ENCODE data around the gene USP34.
"Not testable (repeated sequence)": the region's sequence is repeated elsewhere in the genome, so short reads cannot be mapped to it uniquely, and the experiment has no call there.

Gene USP34

GRCh38 chr2:61470965-61471904, at the start of gene USP34:
USP34 (minus strand) TSS chr2:61471087; CDS start chr2:61470692, 395 bp downstream.
- H3K9me3 Mint-ChIP-seq, result no peaks in the 10 kb centered on the region
- H3K27ac Mint-ChIP-seq, result peak within 1 kb of the TSS; percentile 95
- H3K36me3 Mint-ChIP-seq (ENCODE audit: low read depth), result peaks cover 10% of the 10 kb centered on the region
- peak within 1 kb of the TSS; percentile 92 for H3K4me3 Mint-ChIP-seq
- H3K27me3 Mint-ChIP-seq (ENCODE audit: low read depth), result no peaks in the 10 kb centered on the region
- H3K4me1 Mint-ChIP-seq (ENCODE audit: low read depth), result peaks cover 19% of the 10 kb centered on the region

GRCh38 chr2:61520261-61520660, 49.4 kb upstream of the USP34 start:
- H3K4me1 Mint-ChIP-seq (ENCODE audit: low read depth), result peaks cover 15% of the 10 kb centered on the region
- peaks cover 37% of the 10 kb centered on the region for H3K36me3 Mint-ChIP-seq (ENCODE audit: low read depth)
- H3K4me3 Mint-ChIP-seq, result no peak overlapping the region
- no peaks in the 10 kb centered on the region for H3K9me3 Mint-ChIP-seq
- H3K27me3 Mint-ChIP-seq (ENCODE audit: low read depth), result no peaks in the 10 kb centered on the region
- no peak overlapping the region for H3K27ac Mint-ChIP-seq

- H3K27me3 Mint-ChIP-seq (ENCODE audit: low read depth), result no peaks in the 10 kb centered on the region
- H3K36me3 Mint-ChIP-seq (ENCODE audit: low read depth), result peaks cover 36% of the 10 kb centered on the region
- no peaks in the 10 kb centered on the region for H3K9me3 Mint-ChIP-seq
- H3K27ac Mint-ChIP-seq, result no peak overlapping the region
- no peak overlapping the region for H3K4me3 Mint-ChIP-seq
- H3K4me1 Mint-ChIP-seq (ENCODE audit: low read depth), result peaks cover 3% of the 10 kb centered on the region
Measured at GRCh38 chr2:61512768-61513398, 42.0 kb upstream of the USP34 start.

- H3K9me3 Mint-ChIP-seq, result no peaks in the 10 kb centered on the region
- no peak overlapping the region for H3K4me3 Mint-ChIP-seq
- H3K27me3 Mint-ChIP-seq (ENCODE audit: low read depth), result no peaks in the 10 kb centered on the region
- H3K27ac Mint-ChIP-seq, result no peak overlapping the region
- peaks cover 4% of the 10 kb centered on the region for H3K4me1 Mint-ChIP-seq (ENCODE audit: low read depth)
- H3K36me3 Mint-ChIP-seq (ENCODE audit: low read depth), result peaks cover 32% of the 10 kb centered on the region
Measured at GRCh38 chr2:61510674-61511671, 40.1 kb upstream of the USP34 start.

GRCh38 chr2:61504949-61505348, 34.1 kb upstream of the USP34 start:
- no peak overlapping the region for H3K4me3 Mint-ChIP-seq
- H3K27me3 Mint-ChIP-seq (ENCODE audit: low read depth), result no peaks in the 10 kb centered on the region
- no peaks in the 10 kb centered on the region for H3K9me3 Mint-ChIP-seq
- no peak overlapping the region for H3K27ac Mint-ChIP-seq
- H3K4me1 Mint-ChIP-seq (ENCODE audit: low read depth), result peaks cover 6% of the 10 kb centered on the region
- H3K36me3 Mint-ChIP-seq (ENCODE audit: low read depth), result peaks cover 16% of the 10 kb centered on the region

- H3K4me3 Mint-ChIP-seq, result no peak overlapping the region
- H3K36me3 Mint-ChIP-seq (ENCODE audit: low read depth), result peaks cover 33% of the 10 kb centered on the region
Measured at GRCh38 chr2:61499060-61499459, 28.2 kb upstream of the USP34 start.

GRCh38 chr2:61493523-61493942, 22.6 kb upstream of the USP34 start:
- Mint-ChIP-seq H3K27ac (peak overlapping the region; percentile 36), H3K36me3 (ENCODE audit: low read depth) (peaks cover 44% of the 10 kb centered on the region), H3K4me3 (no peak overlapping the region), H3K9me3 (no peaks in the 10 kb centered on the region), H3K4me1 (ENCODE audit: low read depth) (peaks cover 20% of the 10 kb centered on the region), H3K27me3 (ENCODE audit: low read depth) (no peaks in the 10 kb centered on the region)

More at GRCh38 chr2:61499060-61499459, 28.2 kb upstream of the USP34 start:
- H3K9me3 Mint-ChIP-seq, result no peaks in the 10 kb centered on the region
- H3K27me3 Mint-ChIP-seq (ENCODE audit: low read depth), result no peaks in the 10 kb centered on the region
- peaks cover 16% of the 10 kb centered on the region for H3K4me1 Mint-ChIP-seq (ENCODE audit: low read depth)
- H3K27ac Mint-ChIP-seq, result no peak overlapping the region

- H3K27ac Mint-ChIP-seq, result no peak overlapping the region
- H3K9me3 Mint-ChIP-seq, result no peaks in the 10 kb centered on the region
- no peaks in the 10 kb centered on the region for H3K27me3 Mint-ChIP-seq (ENCODE audit: low read depth)
- H3K4me1 Mint-ChIP-seq (ENCODE audit: low read depth), result peaks cover 22% of the 10 kb centered on the region
- H3K36me3 Mint-ChIP-seq (ENCODE audit: low read depth), result peaks cover 47% of the 10 kb centered on the region
- no peak overlapping the region for H3K4me3 Mint-ChIP-seq
Measured at GRCh38 chr2:61492476-61492875, 21.6 kb upstream of the USP34 start.

- no peak overlapping the region for H3K4me3 Mint-ChIP-seq
- peaks cover 12% of the 10 kb centered on the region for H3K4me1 Mint-ChIP-seq (ENCODE audit: low read depth)
- no peak overlapping the region for H3K27ac Mint-ChIP-seq
- H3K9me3 Mint-ChIP-seq, result no peaks in the 10 kb centered on the region
- no peaks in the 10 kb centered on the region for H3K27me3 Mint-ChIP-seq (ENCODE audit: low read depth)
- H3K36me3 Mint-ChIP-seq (ENCODE audit: low read depth), result peaks cover 45% of the 10 kb centered on the region
Measured at GRCh38 chr2:61485281-61485680, 14.4 kb upstream of the USP34 start.

GRCh38 chr2:61478086-61478485, 7.2 kb upstream of the USP34 start:
- no peak overlapping the region for H3K4me3 Mint-ChIP-seq
- no peaks in the 10 kb centered on the region for H3K27me3 Mint-ChIP-seq (ENCODE audit: low read depth)
- H3K9me3 Mint-ChIP-seq, result no peaks in the 10 kb centered on the region
- H3K4me1 Mint-ChIP-seq (ENCODE audit: low read depth), result peaks cover 1% of the 10 kb centered on the region
- no peak overlapping the region for H3K27ac Mint-ChIP-seq
- H3K36me3 Mint-ChIP-seq (ENCODE audit: low read depth), result peaks cover 30% of the 10 kb centered on the region

- H3K36me3 Mint-ChIP-seq (ENCODE audit: low read depth), result peaks cover 30% of the 10 kb centered on the region
- not testable (repeated sequence) for H3K4me3 Mint-ChIP-seq; H3K27ac Mint-ChIP-seq; H3K9me3 Mint-ChIP-seq; H3K27me3 Mint-ChIP-seq (ENCODE audit: low read depth); H3K4me1 Mint-ChIP-seq (ENCODE audit: low read depth)
Measured at GRCh38 chr2:61476929-61477589, 6.2 kb upstream of the USP34 start.

GRCh38 chr2:61471905-61472805, 1.3 kb upstream of the USP34 start:
- H3K36me3 Mint-ChIP-seq (ENCODE audit: low read depth), result peaks cover 14% of the 10 kb centered on the region
- H3K27me3 Mint-ChIP-seq (ENCODE audit: low read depth), result no peaks in the 10 kb centered on the region
- peak overlapping the region; percentile 90 for H3K4me3 Mint-ChIP-seq
- H3K4me1 Mint-ChIP-seq (ENCODE audit: low read depth), result peaks cover 19% of the 10 kb centered on the region
- no peaks in the 10 kb centered on the region for H3K9me3 Mint-ChIP-seq
- peak overlapping the region; percentile 95 for H3K27ac Mint-ChIP-seq

Measured in T-helper 1 cell treated with Interleukin-12 subunit alpha and Interleukin-12 subunit beta and Interleukin-4 antibody, amounts not matched to agents 30 μg/mL and 1 μg/mL, for 36 hours (primary cell).